ENCODE measurements around the gene STPG3.

DNA sequence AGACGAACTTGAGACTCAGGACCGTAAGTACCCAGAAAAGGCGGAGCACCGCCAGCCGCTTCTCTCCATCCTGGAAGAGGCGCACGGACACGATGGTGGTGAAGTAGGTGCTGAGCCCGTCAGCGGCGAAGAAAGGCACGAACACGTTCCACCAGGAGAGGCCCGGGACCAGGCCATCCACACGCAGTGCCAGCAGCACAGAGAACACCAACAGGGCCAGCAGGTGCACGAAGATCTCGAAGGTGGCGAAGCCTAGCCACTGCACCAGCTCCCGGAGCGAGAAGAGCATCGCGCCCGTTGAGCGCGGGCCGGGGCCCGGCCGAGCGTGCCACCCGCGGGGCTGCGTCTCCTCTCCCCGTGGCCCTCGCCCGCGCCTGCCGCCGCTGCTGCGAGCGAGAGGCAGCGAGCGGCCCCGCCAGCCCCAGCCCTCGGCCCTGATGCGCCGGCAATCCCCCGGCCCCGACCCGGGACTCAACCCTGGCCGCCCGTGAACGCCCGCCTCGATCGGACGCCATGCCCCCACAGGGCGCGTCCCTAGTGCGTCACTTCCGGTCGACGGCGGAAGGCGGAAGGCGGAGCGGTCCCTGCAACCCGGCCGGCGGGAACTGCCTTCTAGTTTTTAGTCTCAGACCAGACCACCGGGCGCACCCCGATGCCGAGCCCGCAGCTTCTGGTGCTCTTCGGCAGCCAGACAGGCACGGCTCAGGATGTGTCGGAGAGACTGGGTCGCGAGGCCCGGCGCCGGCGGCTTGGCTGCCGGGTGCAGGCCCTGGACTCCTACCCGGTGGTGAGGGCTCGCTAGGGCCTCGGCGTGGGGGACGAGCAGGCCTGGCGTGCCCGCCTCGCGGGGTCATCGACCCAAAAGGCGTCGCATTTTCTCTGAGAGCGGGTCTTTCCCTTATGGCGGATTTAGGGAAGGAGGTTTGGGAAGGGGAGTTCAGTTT lies 45.7 kb upstream of the STPG3 start, which contains the start of the genes NDOR1 and TMEM203:
- TF ChIP-seq, protein P1, sequence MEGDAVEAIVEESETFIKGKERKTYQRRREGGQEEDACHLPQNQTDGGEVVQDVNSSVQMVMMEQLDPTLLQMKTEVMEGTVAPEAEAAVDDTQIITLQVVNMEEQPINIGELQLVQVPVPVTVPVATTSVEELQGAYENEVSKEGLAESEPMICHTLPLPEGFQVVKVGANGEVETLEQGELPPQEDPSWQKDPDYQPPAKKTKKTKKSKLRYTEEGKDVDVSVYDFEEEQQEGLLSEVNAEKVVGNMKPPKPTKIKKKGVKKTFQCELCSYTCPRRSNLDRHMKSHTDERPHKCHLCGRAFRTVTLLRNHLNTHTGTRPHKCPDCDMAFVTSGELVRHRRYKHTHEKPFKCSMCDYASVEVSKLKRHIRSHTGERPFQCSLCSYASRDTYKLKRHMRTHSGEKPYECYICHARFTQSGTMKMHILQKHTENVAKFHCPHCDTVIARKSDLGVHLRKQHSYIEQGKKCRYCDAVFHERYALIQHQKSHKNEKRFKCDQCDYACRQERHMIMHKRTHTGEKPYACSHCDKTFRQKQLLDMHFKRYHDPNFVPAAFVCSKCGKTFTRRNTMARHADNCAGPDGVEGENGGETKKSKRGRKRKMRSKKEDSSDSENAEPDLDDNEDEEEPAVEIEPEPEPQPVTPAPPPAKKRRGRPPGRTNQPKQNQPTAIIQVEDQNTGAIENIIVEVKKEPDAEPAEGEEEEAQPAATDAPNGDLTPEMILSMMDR (IDR thresholded peaks at IDR 0.05): no peak
- no peak for TF ChIP-seq ZFX (IDR thresholded peaks at IDR 0.05; ENCODE audit: borderline replicate concordance)
